Left forelimb (tissue), 1 donor: ENCODE results near the gene NEU3.

Experiments used
- DNase-seq: peaks from one replicate; pipeline ENCODE4 v3.0.0-alpha.2; 2018; ENCODE audit warnings: low spot score

The NEU3 gene

DNA sequence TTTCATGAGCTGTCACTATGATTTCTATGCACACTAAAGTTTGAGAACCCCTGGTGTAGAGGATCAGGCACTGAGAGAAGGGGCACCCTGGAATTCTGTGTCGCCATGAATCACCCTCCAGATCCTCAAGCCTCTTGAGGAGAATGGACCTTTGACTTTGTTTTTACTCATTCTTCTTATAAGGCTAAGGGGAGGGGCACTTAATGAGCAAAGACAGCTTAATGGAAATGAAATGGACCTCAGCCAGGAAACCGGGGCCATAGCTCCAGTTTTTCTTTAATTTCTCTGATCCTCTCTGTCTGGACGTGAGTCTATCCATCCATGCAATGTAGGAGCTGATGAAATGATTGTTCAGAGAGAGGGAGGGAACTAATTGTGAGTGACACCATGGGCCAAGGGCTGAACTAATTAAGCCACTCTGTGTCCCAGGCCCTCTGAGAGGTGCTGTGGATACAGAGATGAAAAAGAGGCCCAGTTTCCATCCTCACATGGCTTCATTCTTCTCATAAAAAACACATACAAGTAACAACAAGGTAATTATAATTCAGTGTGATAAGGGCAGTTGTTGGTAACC lies 75.1 kb downstream of the NEU3 start:
- no peak for DNase-seq

- DNase-seq: no peak
Observed at GRCh38 chr11:75066061-75066460, 77.3 kb downstream of the NEU3 start.
